A549 (cell line): ENCODE results near the gene COX5B. TPM values are rescaled to one million over a fixed set of nuclear protein-coding genes. Genes with fewer than 3 reads are reported as not detected.
A peak's percentile ranks its signal among the peaks of the same experiment; 100 is the strongest.

Source experiments
- ATAC-seq, 2 experiments: fragments of 200-7000 bp in 1 of 2; fragments of >200 bp in 1 of 2; cut with Nextera tagmentation in 1 of 2; cut with Tn5 transposase in 1 of 2; 3 replicates each; pipeline versions ENCODE4 v1.8.0 to v1.9.1; 2018 to 2020; ENCODE audit warnings: mild to moderate bottlenecking in 1 of 2, moderate library complexity in 1 of 2
- CTCF ChIA-PET: fragments of 300-600 bp; sonication (Branson Sonifier 250); formaldehyde crosslinking; extraction: SDS; loops from one replicate; lab custom pipeline; 2021; ENCODE audit warnings: antibody characterized with exemption, inconsistent platforms; lab: Yijun Ruan, JAX
- POLR2A ChIA-PET: fragments of 350-600 bp; formaldehyde crosslinking; extraction: SDS; loops from one replicate; lab custom pipeline; 2021; ENCODE audit warnings: antibody characterized with exemption, inconsistent platforms; lab: Yijun Ruan, JAX
- DNase-seq, 2 experiments: peaks; one replicate each; pipeline versions ENCODE4 v3.0.0 to v3.0.0-alpha.2; 2011 to 2016; ENCODE audit warnings: low read depth in 1 of 2, low spot score in 1 of 2
- FAIRE-seq: peaks from 2 replicates; lab custom pipeline; 2011; peaks lifted over from hg19 to GRCh38; lab: Jason Lieb, UNC
- H3K27ac ChIP-seq, 2 experiments: fragments of >200 bp; sonication (Bioruptor Twin); formaldehyde crosslinking; 3 replicates each; pipeline ENCODE4 v1.5.1; 2016 to 2017
- H3K4me1 ChIP-seq: fragments of >200 bp; sonication (Bioruptor Twin); formaldehyde crosslinking; 3 replicates; pipeline ENCODE4 v1.6.1; 2016
- H3K4me2 ChIP-seq: fragments of >200 bp; sonication (Bioruptor Twin); formaldehyde crosslinking; 3 replicates; pipeline ENCODE4 v1.6.1; 2016
- H3K4me3 ChIP-seq: fragments of >200 bp; sonication (Bioruptor Twin); formaldehyde crosslinking; 3 replicates; pipeline ENCODE4 v1.5.1; 2016
- H3K9me3 ChIP-seq: fragments of >200 bp; sonication (Bioruptor Twin); formaldehyde crosslinking; 3 replicates; pipeline ENCODE4 v1.6.1; 2016
- ATOH8 ChIP-seq: fragments of 250-450 bp; sonication (Bioruptor Pico); IDR thresholded peaks from 2 replicates; pipeline ENCODE4 v1.5.0; 2020; ENCODE audit warnings: low read depth, mild to moderate bottlenecking, moderate library complexity
- BHLHE40 ChIP-seq: IDR thresholded peaks from 2 replicates; pipeline ENCODE4 v1.6.1; 2012; ENCODE audit warnings: low read depth, low read length, inconsistent platforms
- CHD2 ChIP-seq: fragments of 150-350 bp; IDR thresholded peaks from 2 replicates; pipeline ENCODE4 v1.6.1; 2014; ENCODE audit warnings: low read length; ENCODE audit not compliant: partially characterized antibody
- EHMT2 ChIP-seq: fragments of 200-600 bp; sonication (generic); IDR thresholded peaks from 2 replicates; pipeline ENCODE4 v1.6.1; 2016; ENCODE audit warnings: antibody characterized with exemption, low read depth, mild to moderate bottlenecking, moderate library complexity
- ELK1 ChIP-seq: fragments of 150-350 bp; IDR thresholded peaks from 2 replicates; pipeline ENCODE4 v1.6.1; 2014; ENCODE audit warnings: low read depth, mild to moderate bottlenecking, low read length
- GATA3 ChIP-seq: IDR thresholded peaks from 2 replicates; pipeline ENCODE4 v1.6.1; 2012; ENCODE audit warnings: borderline replicate concordance
- HES2 ChIP-seq: fragments of >200 bp; sonication (Bioruptor Twin); formaldehyde crosslinking; IDR thresholded peaks from 2 replicates; pipeline ENCODE4 v1.6.1; 2016
- HEYL ChIP-seq: fragments of 250-450 bp; sonication (Bioruptor Pico); IDR thresholded peaks from 2 replicates; pipeline ENCODE4 v1.8.0; 2021; ENCODE audit warnings: mild to moderate bottlenecking, moderate library complexity
- JUN ChIP-seq, 2 experiments: fragments of >200 bp; sonication (Bioruptor Twin); formaldehyde crosslinking; IDR thresholded peaks; 2 replicates in 1 of 2; 3 replicates in 1 of 2; pipeline ENCODE4 v1.6.1; 2016 to 2017
- KDM5A ChIP-seq: fragments of 200-600 bp; sonication (generic); IDR thresholded peaks from 2 replicates; pipeline ENCODE4 v1.6.1; 2016; ENCODE audit warnings: antibody characterized with exemption, mild to moderate bottlenecking
- MAFK ChIP-seq: fragments of 450-650 bp; IDR thresholded peaks from 2 replicates; pipeline ENCODE4 v1.6.1; 2014; ENCODE audit not compliant: partially characterized antibody
- MYC ChIP-seq: IDR thresholded peaks from 2 replicates; pipeline ENCODE4 v1.6.1; 2012; ENCODE audit warnings: mild to moderate bottlenecking, inconsistent platforms, low read length, improper control_type of control experiment, borderline replicate concordance
- PBX3 ChIP-seq: IDR thresholded peaks from 2 replicates; pipeline ENCODE4 v1.6.1; 2012
- POLR2A ChIP-seq: IDR thresholded peaks from 2 replicates; pipeline ENCODE4 v1.6.1; 2012; ENCODE audit warnings: mild to moderate bottlenecking, low read length
- POLR2AphosphoS2 ChIP-seq: conservative IDR thresholded peaks from 2 replicates; pipeline ENCODE4 v1.6.1; 2012; ENCODE audit warnings: low read length, improper control_type of control experiment, inconsistent platforms
- RAD21 ChIP-seq, 2 experiments: fragments of >200 bp in 1 of 2; sonication (Bioruptor Twin) in 1 of 2; formaldehyde crosslinking in 1 of 2; IDR thresholded peaks in 1 of 2; conservative IDR thresholded peaks in 1 of 2; 2 replicates in 1 of 2; 3 replicates in 1 of 2; pipeline ENCODE4 v1.6.1; 2012 to 2018; ENCODE audit warnings: inconsistent platforms in 1 of 2
- RARB ChIP-seq: fragments of 250-450 bp; sonication (Bioruptor Pico); IDR thresholded peaks from 2 replicates; pipeline ENCODE4 v1.8.0; 2021; ENCODE audit warnings: mild to moderate bottlenecking, moderate library complexity
- RCOR1 ChIP-seq: fragments of 150-350 bp; IDR thresholded peaks from 2 replicates; pipeline ENCODE4 v1.6.1; 2014; ENCODE audit warnings: antibody characterized with exemption, low read length, low read depth
- RNF2 ChIP-seq: fragments of 200-600 bp; sonication (generic); IDR thresholded peaks from 2 replicates; pipeline ENCODE4 v1.6.1; 2016; ENCODE audit warnings: low read depth, mild to moderate bottlenecking, antibody characterized with exemption, moderate library complexity, borderline replicate concordance
- SMC3 ChIP-seq: fragments of >200 bp; sonication (Bioruptor Twin); formaldehyde crosslinking; IDR thresholded peaks from 3 replicates; pipeline ENCODE4 v1.6.1; 2018; ENCODE audit warnings: inconsistent platforms
- ZNF302 ChIP-seq: fragments of 250-450 bp; sonication (Bioruptor Pico); IDR thresholded peaks from 2 replicates; pipeline ENCODE4 v1.9.0; 2021; ENCODE audit warnings: inconsistent platforms, mild to moderate bottlenecking, moderate library complexity
- ZSCAN20 ChIP-seq: fragments of 250-450 bp; sonication (Bioruptor Pico); IDR thresholded peaks from 2 replicates; pipeline ENCODE4 v1.8.0; 2022; ENCODE audit warnings: mild to moderate bottlenecking, moderate library complexity
- WGBS: methylation state at CpG from one replicate; pipeline ENCODE4 v1.1.6; 2017; ENCODE audit errors: missing lambda C conversion rate; 5-methylcytosine and 5-hydroxymethylcytosine counted together
- polyA plus RNA-seq, 4 experiments: library from polyadenylated mRNA; depleted of rRNA in 3 of 4; stranded (reverse); fragments of >200 nt; fragmentation: RNase III in 1 of 4; extraction: RNeasy Plus Mini Kit Qiagen cat#74134 plus additional on column Dnase treatment in 1 of 4; gene quantifications; 2 replicates in 3 of 4; 3 replicates in 1 of 4; pipeline ENCODE4 v1.2.3, GENCODE V29; 2011 to 2017

The COX5B gene
- polyA plus RNA-seq, 2 of the 4 experiments (the other 2 are of a cell fraction), result 343 to 353 TPM

- TF ChIP-seq ZNF302 (CRISPR knock-in tag) (no peak), MYC (no peak), RNF2 (no peak), RAD21 (conservative IDR thresholded peaks at IDR 0.05 in 1 of 2, IDR thresholded peaks at IDR 0.05 in 1 of 2) (no peak), ELK1 (no peak), BHLHE40 (no peak), ZSCAN20 (no peak), CHD2 (no peak), PBX3 (no peak), EHMT2 (no peak)
- TF ChIP-seq, all 56 proteins: peak for 0
Observed at GRCh38 chr2:97660775-97661389, 15.0 kb downstream of the COX5B start (continued).

- CTCF ChIA-PET, result interaction anchor here (1.0 to 6.2 kb wide), 5 partner anchors 8 to 71 kb away, joined by 3 to 93 read pairs (median 19); no protein-coding TSS in a partner anchor
Observed at GRCh38 chr2:97661927-97662326, 16.1 kb downstream of the COX5B start.

GRCh38 chr2:97662386-97662894, 16.6 kb downstream of the COX5B start:
- FAIRE-seq, result no peak
- POLR2A ChIA-PET, result interaction anchor here (0.5 to 4.1 kb wide), 5 partner anchors 11 to 1231 kb away, joined by 3 to 76 read pairs (median 4); partner anchors contain the start of genes ANKRD36B and COX5B

More at GRCh38 chr2:97661927-97662326, 16.1 kb downstream of the COX5B start:
- no peak for FAIRE-seq
- Histone ChIP-seq H3K4me3 (no peak overlapping the region), H3K9me3 (no peaks in the 10 kb centered on the region), H3K27ac (no peak overlapping the region; a peak in 1 of 6 replicates), H3K4me2 (peak overlapping the region; percentile 79), H3K4me1 (peaks cover 9% of the 10 kb centered on the region)
- WGBS, result 87% methylated on average over 6 of the region's 6 CpGs
- DNase-seq, result no peak
- TF ChIP-seq HEYL (CRISPR knock-in tag) (no peak), RARB (CRISPR knock-in tag) (no peak), GATA3 (no peak), ATOH8 (CRISPR knock-in tag) (no peak), POLR2AphosphoS2 (no peak), SMC3 (no peak), EHMT2 (no peak), KDM5A (no peak), HES2 (no peak), RCOR1 (no peak), RNF2 (no peak), JUN (IDR thresholded peaks at IDR 0.05) (no peak), POLR2A (no peak)
- POLR2A ChIA-PET, result interaction anchor here (1.2 to 4.1 kb wide), 3 partner anchors 10 to 16 kb away, joined by 3 to 76 read pairs (median 4); partner anchors contain the start of gene COX5B
- no peak for ATAC-seq

More at GRCh38 chr2:97662386-97662894, 16.6 kb downstream of the COX5B start:
- no peak for DNase-seq
- no peaks in the 10 kb centered on the region for H3K9me3 ChIP-seq
- peak overlapping the region; percentile 79 for H3K4me2 ChIP-seq
- 48% methylated on average over 12 of the region's 12 CpGs for WGBS
- H3K27ac ChIP-seq, result peak overlapping the region; percentile 96 to 97; a peak in 5 of 6 replicates
- CTCF ChIA-PET, result interaction anchor here (0.6 to 6.2 kb wide), 6 partner anchors 9 to 72 kb away, joined by 3 to 93 read pairs (median 12); no protein-coding TSS in a partner anchor
- peak overlapping the region; percentile 95 for H3K4me3 ChIP-seq
- TF ChIP-seq SMC3 (no peak), RNF2 (no peak), MAFK (no peak)
- ATAC-seq, result no peak
- peaks cover 9% of the 10 kb centered on the region for H3K4me1 ChIP-seq
